HepG2 (cell line): ENCODE measurements around the gene KCNIP4. TPM values are rescaled to one million over a fixed set of nuclear protein-coding genes. Genes with fewer than 3 reads are reported as not detected.

Source experiments
- ATAC-seq: fragments of 200-7000 bp; cut with Tn5 transposase; 3 replicates; pipeline ENCODE4 v1.9.1; 2020; ENCODE audit warnings: mild to moderate bottlenecking, moderate library complexity
- BruUV-seq: library from RNA; stranded (reverse); fragments of 400-500 nt; replicated peaks from 2 replicates; lab custom pipeline; 2021; lab: Mats Ljungman, UMichigan
- CTCF ChIA-PET: fragments of 300-600 bp; formaldehyde crosslinking; extraction: SDS; loops from one replicate; lab custom pipeline; 2021; ENCODE audit warnings: low total read pairs, inconsistent platforms, low intra/inter-chr PET ratio; lab: Yijun Ruan, JAX
- POLR2A ChIA-PET: fragments of 350-600 bp; sonication (Branson Sonifier 250); formaldehyde crosslinking; loops from one replicate; lab custom pipeline; 2020; ENCODE audit warnings: antibody characterized with exemption, inconsistent platforms; lab: Yijun Ruan, JAX
- DNase-seq: peaks from one replicate; pipeline ENCODE4 v3.0.0-alpha.2; 2015; ENCODE audit warnings: low spot score
- FAIRE-seq: peaks from 3 replicates; lab custom pipeline; 2011; peaks lifted over from hg19 to GRCh38; lab: Jason Lieb, UNC
- H2AFZ ChIP-seq: one replicate; pipeline ENCODE4 v1.6.1; 2011; ENCODE audit warnings: low read length, inconsistent platforms
- H3K27ac ChIP-seq: fragments of 300-600 bp; 3 replicates; pipeline ENCODE4 v1.8.0; 2011; ENCODE audit warnings: mixed run types, mild to moderate bottlenecking, mixed read lengths, low read length, inconsistent platforms; ENCODE audit not compliant: insufficient read depth; ENCODE audit errors: extremely low read length
- H3K27me3 ChIP-seq, 2 experiments: fragments of 200-600 bp in 1 of 2; 2 replicates in 1 of 2; 3 replicates in 1 of 2; pipeline versions ENCODE4 v1.6.0 to v1.8.0; 2011; ENCODE audit warnings: low read length in 2 of 2, mild to moderate bottlenecking in 2 of 2, moderate library complexity in 2 of 2, inconsistent platforms in 1 of 2; ENCODE audit not compliant: insufficient read depth in 2 of 2, control insufficient read depth in 1 of 2
- H3K36me3 ChIP-seq, 2 experiments: fragments of 200-600 bp in 1 of 2; replicated peaks in 1 of 2; 2 replicates in 1 of 2; 3 replicates in 1 of 2; pipeline versions ENCODE4 v1.5.1 to v1.8.0; 2011; ENCODE audit warnings: low read length in 2 of 2, inconsistent platforms in 1 of 2; ENCODE audit not compliant: insufficient read depth in 2 of 2, control insufficient read depth in 1 of 2
- H3K4me1 ChIP-seq: 2 replicates; pipeline ENCODE4 v1.5.1; 2012; ENCODE audit warnings: low read length, inconsistent platforms; ENCODE audit not compliant: insufficient read depth
- H3K4me2 ChIP-seq: 2 replicates; pipeline ENCODE4 v1.6.0; 2011; ENCODE audit warnings: low read depth, low read length, inconsistent platforms
- H3K4me3 ChIP-seq, 3 experiments: fragments of 200-600 bp in 1 of 3; sonication (generic), shearing (Covaris generic) in 1 of 3; replicated peaks in 1 of 3; 2 replicates each; pipeline ENCODE4 v1.5.1; 2011 to 2016; ENCODE audit warnings: low read length in 3 of 3, inconsistent platforms in 2 of 3, low read depth in 2 of 3, mild to moderate bottlenecking in 2 of 3, control low read depth in 1 of 3, mixed read lengths in 1 of 3; ENCODE audit not compliant: insufficient read depth in 1 of 3
- H3K79me2 ChIP-seq: one replicate; pipeline ENCODE4 v1.6.1; 2011; ENCODE audit warnings: low read length, inconsistent platforms; ENCODE audit not compliant: insufficient read depth
- H3K9ac ChIP-seq: 2 replicates; pipeline ENCODE4 v1.6.0; 2011; ENCODE audit warnings: mild to moderate bottlenecking, low read depth, low read length, inconsistent platforms; ENCODE audit not compliant: insufficient read depth
- H3K9me3 ChIP-seq: 2 replicates; pipeline ENCODE4 v1.5.1; 2012; ENCODE audit warnings: mild to moderate bottlenecking, low read length
- H4K20me1 ChIP-seq: 2 replicates; pipeline ENCODE4 v1.6.0; 2011; ENCODE audit warnings: inconsistent platforms, mild to moderate bottlenecking, low read length, moderate library complexity; ENCODE audit not compliant: insufficient read depth
- CENPBD1 ChIP-seq: sonication (generic); formaldehyde crosslinking; IDR thresholded peaks from 2 replicates; pipeline ENCODE4 v1.8.0; 2022; ENCODE audit warnings: missing genetic modification reagents, low read depth, mild to moderate bottlenecking, borderline replicate concordance
- IKZF1 ChIP-seq: fragments of 450-650 bp; IDR thresholded peaks from 2 replicates; pipeline ENCODE4 v1.7.1; 2016
- SMARCE1 ChIP-seq: fragments of 450-650 bp; IDR thresholded peaks from 2 replicates; pipeline ENCODE4 v1.6.1; 2017; ENCODE audit warnings: borderline replicate concordance
- WIZ ChIP-seq: sonication (generic); formaldehyde crosslinking; IDR thresholded peaks from 2 replicates; pipeline ENCODE4 v1.5.1; 2020; ENCODE audit warnings: mild to moderate bottlenecking, missing genetic modification reagents
- ZBTB44 ChIP-seq: sonication (generic); formaldehyde crosslinking; IDR thresholded peaks from 2 replicates; pipeline ENCODE4 v1.4.0; 2020; ENCODE audit warnings: missing genetic modification reagents
- ZNF235 ChIP-seq: sonication (generic); formaldehyde crosslinking; IDR thresholded peaks from 2 replicates; pipeline ENCODE4 v1.8.1; 2023; ENCODE audit warnings: mild to moderate bottlenecking, missing genetic modification reagents, borderline replicate concordance
- ZNF510 ChIP-seq: sonication (generic); formaldehyde crosslinking; IDR thresholded peaks from 2 replicates; pipeline ENCODE4 v1.4.0; 2020; ENCODE audit warnings: low read depth, mild to moderate bottlenecking, missing genetic modification reagents
- ZSCAN31 ChIP-seq: sonication (generic); formaldehyde crosslinking; IDR thresholded peaks from 2 replicates; pipeline ENCODE4 v1.5.0; 2020; ENCODE audit warnings: low read depth, mild to moderate bottlenecking, missing genetic modification reagents
- WGBS: methylation state at CpG from one replicate; pipeline ENCODE4 v1.1.6; 2017; ENCODE audit warnings: low lambda C conversion rate; 5-methylcytosine and 5-hydroxymethylcytosine counted together
- in situ Hi-C: cut with HindIII; loops from 2 replicates; pipeline ENCODE4 v1.10.0; 2017; ENCODE audit warnings: low pct_unique_long_range_greater_than_20kb; ENCODE audit not compliant: extremely low pct_ligation_motif_present
- intact Hi-C: fragments of 100-400 bp; cut with micrococcal nuclease; formaldehyde crosslinking; loops from one replicate; pipeline ENCODE4 v1.10.0; 2022; ENCODE audit not compliant: unreplicated experiment
- polyA plus RNA-seq, 8 experiments: library from polyadenylated mRNA; depleted of rRNA in 3 of 8; stranded (reverse) in 7 of 8; unstranded in 1 of 8; fragments of >200 nt; fragmentation: Illumina TruSeq in 4 of 8; extraction: Trizol in 4 of 8; gene quantifications; 2 replicates each; pipeline versions ENCODE4 v1.2.1 to v1.2.3, GENCODE V29; 2011 to 2016; ENCODE audit warnings: low read depth in 4 of 8, missing spikeins in 1 of 8, mixed read lengths in 1 of 8; ENCODE audit not compliant: insufficient read depth in 1 of 8
- total RNA-seq, 5 experiments: library from RNA; depleted of rRNA; stranded (reverse); fragments of >200 nt; fragmentation: Illumina TruSeq; extraction: Trizol; gene quantifications; 2 replicates each; pipeline ENCODE4 v1.2.3, GENCODE V29; 2016; ENCODE audit warnings: low read depth in 1 of 5

The KCNIP4 gene
- total and polyA plus RNA-seq, 2 of the 13 experiments (the other 11 are each of a cell fraction or from before 2014, with no cell fraction given), result 0.09 TPM; not detected in 1

GRCh38 chr4:21203416-21203815, 745.2 kb downstream of the KCNIP4 start:
- DNase-seq (no peak), FAIRE-seq (no peak), ATAC-seq (no peak)
- Histone ChIP-seq H3K4me1 (peaks cover 31% of the 10 kb centered on the region), H3K9me3 (peaks cover 41% of the 10 kb centered on the region), H4K20me1 (no peaks in the 10 kb centered on the region), H3K4me3 (no peak overlapping the region), H2AFZ (no peak overlapping the region), H3K27me3 (no peaks in the 10 kb centered on the region), H3K4me2 (no peak overlapping the region), H3K27ac (no peak overlapping the region), H3K36me3 (no peaks in the 10 kb centered on the region), H3K9ac (no peak overlapping the region), H3K79me2 (no peaks in the 10 kb centered on the region)
- BruUV-seq, result no TSS peak
- 38% methylated on average over 1 of the region's 1 CpG for WGBS
- intact Hi-C loops (no loop called here), in situ Hi-C loops (no loop called here)
- no peak for TF ChIP-seq CENPBD1 (CRISPR knock-in tag)
- no peak for TF ChIP-seq ZNF510 (CRISPR knock-in tag)
- no peak for TF ChIP-seq SMARCE1
- TF ChIP-seq IKZF1, result no peak
- TF ChIP-seq ZNF235 (CRISPR knock-in tag), result no peak
- TF ChIP-seq ZBTB44 (CRISPR knock-in tag), result no peak
- TF ChIP-seq ZSCAN31 (CRISPR knock-in tag), result no peak
- TF ChIP-seq WIZ (CRISPR knock-in tag), result no peak
- ChIA-PET CTCF (no interaction called here), POLR2A (no interaction called here)
